GM21619 (cell line): ENCODE data around the gene BAG1.
A peak's percentile ranks its signal among the peaks of the same experiment; 100 is the strongest.

Experiments used
- ATAC-seq: cut with Tn5 transposase; IDR thresholded peaks from one replicate; pipeline ENCODE4 v1.9.1; 2021; ENCODE audit not compliant: unreplicated experiment

The BAG1 gene

GRCh38 chr9:33277484-33277883, 13.0 kb upstream of the BAG1 start:
- no peak for ATAC-seq

DNA sequence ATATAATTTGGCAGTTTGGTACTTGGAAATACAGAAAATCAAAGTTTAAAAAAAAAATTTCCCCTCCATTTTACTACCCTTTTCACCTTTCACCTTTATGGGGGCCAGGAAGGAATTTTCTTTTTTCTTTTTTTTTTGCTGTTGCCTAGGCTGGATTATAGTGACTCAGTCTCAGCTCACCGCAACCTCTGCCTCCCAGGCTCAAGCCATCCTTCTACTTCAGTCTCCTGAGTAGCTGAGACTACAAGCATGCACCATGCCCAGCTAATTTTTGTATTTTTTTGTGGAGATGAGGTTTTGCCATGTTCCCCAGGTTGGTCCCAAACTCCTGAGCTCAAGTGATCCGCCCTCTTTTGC, 9.4 kb upstream of the BAG1 start:
- no peak for ATAC-seq

DNA sequence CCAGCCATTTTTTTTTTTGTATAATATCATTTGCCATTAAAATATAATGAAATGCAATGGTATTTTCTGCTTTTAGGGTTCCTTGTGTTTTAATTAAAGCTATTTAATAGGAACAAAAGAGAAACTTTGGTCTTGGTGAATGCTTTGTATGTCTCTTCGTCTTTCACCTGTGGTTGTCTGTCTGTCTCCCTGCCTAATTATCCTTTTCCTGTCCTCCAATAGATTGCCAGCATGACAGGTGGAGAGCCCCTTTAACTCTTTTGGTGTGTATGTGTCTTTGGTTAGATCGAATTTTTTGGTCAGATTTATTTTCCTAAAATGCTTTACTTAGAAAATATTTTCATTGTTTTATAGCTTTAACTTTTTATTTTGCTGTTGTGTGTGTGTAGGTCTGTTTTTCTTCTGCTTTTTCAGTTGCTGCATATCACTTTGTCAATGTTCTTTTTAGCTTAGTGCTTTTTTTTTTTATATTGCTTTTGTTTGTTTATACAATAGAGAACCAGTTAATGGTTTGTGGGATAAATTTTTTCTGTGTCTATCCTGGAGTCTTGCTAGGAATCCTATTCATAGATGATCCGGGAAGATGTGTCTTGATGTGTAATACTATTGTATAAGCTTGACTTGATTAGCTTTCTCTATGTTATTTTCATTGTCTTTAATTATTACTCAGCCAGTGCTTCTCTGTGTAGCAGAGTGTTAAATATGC, 8.9 kb upstream of the BAG1 start:
- no peak for ATAC-seq

GRCh38 chr9:33272061-33272460, 7.6 kb upstream of the BAG1 start:
- ATAC-seq = no peak

DNA sequence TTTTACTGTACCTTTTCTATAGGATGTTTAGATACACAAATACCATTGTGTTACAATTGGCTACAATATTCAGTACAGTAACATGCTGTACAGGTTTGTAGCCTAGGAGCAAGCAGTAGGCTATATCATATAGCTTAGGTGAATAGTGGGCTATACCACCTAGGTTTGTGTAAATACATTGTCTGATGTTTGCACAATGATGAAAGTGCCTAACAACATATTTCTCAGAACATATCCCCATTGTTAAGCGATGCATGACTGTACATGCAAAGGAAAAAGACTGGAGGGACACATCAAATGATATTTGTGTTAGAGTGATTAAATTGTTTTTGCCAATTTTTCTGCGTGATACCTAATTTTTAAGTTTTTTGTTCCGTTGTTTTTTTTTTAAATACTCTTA, 5.6 kb upstream of the BAG1 start:
- no peak for ATAC-seq

- ATAC-seq = no peak
Measured at GRCh38 chr9:33267151-33267767, 2.8 kb upstream of the BAG1 start.

DNA sequence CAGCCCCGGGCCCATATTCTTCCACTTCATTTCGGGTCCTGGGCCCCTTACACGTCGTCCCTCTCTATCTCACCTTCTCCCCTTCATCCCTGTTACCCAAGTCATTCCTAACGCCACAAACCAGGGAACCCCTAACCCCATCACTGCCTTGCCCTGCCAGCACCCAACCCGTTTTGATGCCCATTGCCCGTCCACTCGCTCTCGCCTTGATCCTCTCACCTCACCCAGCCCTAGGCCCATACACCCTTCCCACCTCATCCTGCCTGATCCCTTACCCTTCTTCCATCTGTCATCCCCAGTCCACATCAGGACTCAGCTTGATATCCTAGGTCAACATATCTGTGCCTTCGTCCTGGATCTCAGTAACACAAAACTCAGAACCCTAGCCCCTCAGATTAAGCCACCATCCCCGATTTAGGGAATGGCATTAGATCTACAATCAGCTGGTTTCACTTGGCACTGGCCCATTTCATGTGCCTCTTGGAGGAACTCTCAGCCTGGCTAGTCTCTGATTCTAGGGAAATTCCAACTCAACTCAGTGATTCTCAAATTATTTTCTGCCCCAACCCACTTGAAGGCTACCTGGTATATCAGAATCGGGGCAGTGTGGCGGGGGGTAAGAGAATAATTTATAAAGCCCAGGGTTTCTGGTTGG, 830 bp upstream of the BAG1 start:
- ATAC-seq = no peak

DNA sequence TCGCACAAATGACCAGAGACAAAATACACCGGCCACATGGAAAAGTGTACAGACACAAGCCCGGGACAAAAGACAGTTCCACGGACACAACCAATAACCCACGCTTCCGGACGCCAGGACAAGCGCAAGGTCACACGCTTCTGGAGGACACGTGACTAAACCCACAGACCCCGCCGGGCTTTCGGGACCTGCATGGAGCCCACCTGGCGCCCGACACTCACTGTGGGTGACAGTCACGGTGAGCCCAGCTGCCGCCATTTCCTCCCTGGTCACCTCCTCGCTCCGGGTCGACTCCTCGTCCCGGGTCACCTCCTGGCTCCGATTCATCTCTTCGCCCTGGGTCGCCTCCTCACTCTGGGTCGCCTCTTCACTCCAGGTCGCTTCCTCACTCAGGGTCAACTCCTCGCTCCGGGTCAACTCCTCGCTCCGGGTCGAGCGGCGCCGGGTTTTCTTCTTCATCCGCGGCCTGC, 470 bp downstream of the BAG1 start:
- peak; percentile 35 for ATAC-seq

DNA sequence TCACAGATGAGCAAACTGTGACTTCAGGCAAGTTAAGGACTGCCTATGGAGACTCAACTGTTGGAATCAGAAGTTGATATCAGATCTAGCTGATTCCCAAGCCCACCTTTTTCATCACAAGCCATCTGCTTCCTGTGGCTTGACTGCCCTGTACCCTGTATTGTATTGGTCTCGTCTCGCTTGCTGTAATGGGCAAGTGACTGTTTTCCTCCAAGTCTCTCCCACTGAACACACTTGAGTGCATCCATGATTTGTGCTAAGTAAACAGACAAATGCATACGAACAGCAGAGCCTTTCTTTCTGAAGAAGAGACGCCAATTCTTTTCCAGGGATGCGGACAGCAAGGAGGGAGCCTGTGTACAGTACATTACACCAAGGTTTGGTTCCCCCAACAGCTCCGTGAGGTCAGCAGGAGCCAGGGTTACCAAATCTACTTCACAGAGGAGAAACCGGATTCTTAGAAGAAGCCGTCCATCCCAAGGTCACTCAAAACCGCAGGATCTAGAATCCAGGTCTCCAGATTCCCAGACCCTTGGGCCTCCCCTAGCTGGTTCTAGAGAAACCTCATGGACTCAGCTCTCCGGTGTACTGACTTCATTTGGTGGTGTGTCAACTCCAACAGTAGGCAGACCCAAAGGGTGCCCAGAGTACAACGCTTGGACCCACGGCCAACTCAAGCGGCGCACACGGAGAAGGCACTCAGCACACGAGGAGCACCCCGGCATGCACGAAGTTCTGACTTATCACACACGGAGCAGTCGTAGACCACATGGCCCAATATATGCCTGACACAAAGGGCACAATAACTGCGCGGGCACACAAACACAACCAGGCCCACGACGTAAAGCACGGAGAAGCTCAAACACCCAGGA, 1.1 kb downstream of the BAG1 start:
- peak; percentile 3 for ATAC-seq

GRCh38 chr9:33260372-33260771, 4.1 kb downstream of the BAG1 start:
- no peak for ATAC-seq

DNA sequence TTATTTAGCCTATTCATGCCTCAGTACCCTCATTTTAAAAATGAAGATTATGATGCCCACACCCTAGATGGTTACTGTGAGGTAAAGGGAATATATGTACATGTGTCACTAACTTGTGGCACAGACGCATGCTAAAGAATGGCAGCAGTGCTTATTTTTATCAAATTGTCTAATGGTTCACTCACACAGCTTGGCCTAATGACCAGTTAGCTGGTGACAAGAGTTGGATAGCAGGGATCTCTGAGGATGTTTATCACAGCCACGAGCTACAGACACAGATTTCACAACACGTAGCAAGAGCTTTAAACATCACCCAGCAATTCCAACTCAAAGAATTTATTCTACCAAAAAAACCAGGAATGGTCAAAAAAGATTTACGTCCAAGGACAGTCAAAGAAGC, 7.2 kb downstream of the BAG1 start:
- ATAC-seq = no peak

GRCh38 chr9:33256236-33256635, 8.3 kb downstream of the BAG1 start:
- ATAC-seq = no peak

DNA sequence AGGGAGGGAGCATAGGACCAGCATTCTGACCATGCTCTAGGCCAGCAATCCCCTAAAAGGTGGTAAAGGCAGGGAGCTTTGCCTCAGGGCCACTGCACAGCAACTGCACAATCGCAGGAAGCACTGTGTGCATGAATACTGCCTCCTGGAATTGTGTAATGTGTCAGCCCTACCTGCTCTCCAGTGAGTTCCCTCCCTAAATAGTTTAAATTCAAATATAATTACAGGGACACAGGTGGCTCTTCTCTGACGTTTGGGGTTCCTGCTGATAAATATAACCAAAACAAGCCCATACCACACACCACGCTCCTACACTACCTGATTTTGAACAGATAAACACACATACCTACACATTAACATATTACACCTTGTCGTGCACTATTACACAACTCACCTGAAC, 9.0 kb downstream of the BAG1 start:
- ATAC-seq = no peak

- no peak for ATAC-seq
Measured at GRCh38 chr9:33255014-33255413, 9.5 kb downstream of the BAG1 start.

DNA sequence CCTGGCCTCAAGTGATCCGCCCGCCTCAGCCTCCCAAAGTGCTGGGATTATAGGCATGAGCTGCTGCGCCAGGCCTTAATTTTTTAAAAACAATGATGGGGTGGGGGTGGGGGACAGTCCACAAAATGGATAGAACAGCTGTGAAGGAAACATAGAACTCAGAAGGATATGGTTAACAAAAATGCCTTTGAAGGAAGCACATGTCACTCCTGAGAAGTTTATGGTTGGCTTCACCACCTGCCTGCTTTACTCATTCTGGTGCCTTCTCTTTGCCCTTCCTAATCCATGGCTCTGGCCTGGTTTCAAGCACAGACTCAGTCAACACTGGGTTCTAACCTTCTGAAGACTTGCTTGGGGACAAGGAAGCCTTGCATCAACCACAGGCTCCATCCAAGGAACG, 10.3 kb downstream of the BAG1 start:
- ATAC-seq = no peak

GRCh38 chr9:33250458-33250995, 14.0 kb downstream of the BAG1 start:
- no peak for ATAC-seq

DNA sequence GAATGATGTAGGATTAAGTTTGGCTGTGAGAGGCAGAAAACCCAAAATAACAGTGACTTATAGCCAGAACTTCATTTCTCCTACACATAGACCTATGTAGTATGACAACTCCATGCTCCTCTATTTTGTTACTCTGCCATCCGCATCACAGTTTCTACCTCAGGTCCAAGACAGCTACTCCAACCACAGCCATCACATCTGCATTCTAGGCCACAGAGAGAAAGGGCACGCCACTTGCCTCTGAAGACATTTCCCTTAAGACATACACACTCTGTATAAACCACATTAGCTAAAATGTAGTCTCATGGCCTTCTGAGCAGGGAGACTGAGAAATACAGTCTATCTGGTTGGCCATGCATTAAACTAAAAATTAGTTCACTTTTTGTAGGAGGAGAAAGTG, 14.5 kb downstream of the BAG1 start:
- no peak for ATAC-seq

- peak; percentile 50 for ATAC-seq
Measured at GRCh38 chr9:33249087-33249658, 15.3 kb downstream of the BAG1 start.

- ATAC-seq = no peak
Measured at GRCh38 chr9:33248606-33249005, 15.9 kb downstream of the BAG1 start.

DNA sequence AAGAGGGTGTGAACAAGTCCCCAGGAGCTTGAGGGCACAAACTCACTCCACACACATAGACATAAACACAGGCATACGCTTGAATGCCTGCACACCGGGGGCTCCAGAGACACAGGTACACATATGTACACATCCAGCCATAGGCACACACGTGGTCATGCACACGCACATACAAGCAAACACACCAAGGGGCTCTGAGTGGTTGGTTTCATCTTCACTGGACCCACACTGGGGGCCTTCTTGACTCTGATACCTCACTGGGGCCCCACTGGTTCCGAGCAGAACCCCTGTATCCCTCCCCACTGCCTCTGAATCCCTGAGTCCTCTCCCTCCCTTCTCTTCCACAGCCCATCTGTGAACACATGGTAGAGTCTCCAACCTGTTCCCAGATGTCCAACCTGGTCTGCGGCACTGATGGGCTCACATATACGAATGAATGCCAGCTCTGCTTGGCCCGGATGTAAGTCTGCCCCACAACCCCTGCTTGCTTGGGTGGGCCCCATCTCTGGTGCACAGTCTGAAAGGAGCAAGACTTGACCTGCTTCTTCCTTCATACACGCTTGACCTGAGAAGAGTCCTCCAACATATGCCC, 18.1 kb downstream of the BAG1 start:
- no peak for ATAC-seq
